ENCODE measurements around the gene NUDT1. TPM values are rescaled to one million over a fixed set of nuclear protein-coding genes. Genes with fewer than 3 reads are reported as not detected.
"Not testable (repeated sequence)": the region's sequence is repeated elsewhere in the genome, so short reads cannot be mapped to it uniquely, and the experiment has no call there.

Gene NUDT1
- total RNA-seq, 1 donor from 2014 or later: 12.8 TPM

DNA sequence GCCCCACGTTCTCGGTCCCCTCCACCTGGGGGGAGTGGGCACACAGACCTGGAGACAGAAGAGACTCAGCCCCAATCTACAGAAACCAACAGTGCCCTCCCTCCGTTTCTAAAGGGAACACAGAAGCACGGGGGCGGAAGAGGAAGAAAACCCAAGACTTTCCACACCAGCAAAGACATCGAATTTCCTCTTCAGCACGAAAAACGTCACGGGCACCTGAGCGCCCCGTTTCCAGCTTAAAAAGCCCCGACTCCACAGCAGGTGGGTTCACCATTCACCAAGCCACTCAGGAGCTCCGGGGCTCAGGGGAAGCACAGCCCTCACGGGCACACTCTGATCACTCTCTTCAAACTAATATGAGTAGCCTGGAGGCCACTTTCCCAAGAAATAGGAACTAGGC is 19.6 kb downstream of the NUDT1 start:
- no peaks in the 10 kb centered on the region for H3K27me3 Mint-ChIP-seq (ENCODE audit: unreplicated experiment)
- no peak for DNase-seq (ENCODE audit: extremely low spot score, unreplicated experiment)
- H3K9me3 Mint-ChIP-seq (ENCODE audit: unreplicated experiment): no peaks in the 10 kb centered on the region
- H3K4me1 Mint-ChIP-seq (ENCODE audit: unreplicated experiment): peaks cover under 1% of the 10 kb centered on the region
- no peak overlapping the region for H3K27ac Mint-ChIP-seq (ENCODE audit: unreplicated experiment)
- H3K4me3 Mint-ChIP-seq (ENCODE audit: unreplicated experiment): no peak overlapping the region
- TF ChIP-seq, protein P1, sequence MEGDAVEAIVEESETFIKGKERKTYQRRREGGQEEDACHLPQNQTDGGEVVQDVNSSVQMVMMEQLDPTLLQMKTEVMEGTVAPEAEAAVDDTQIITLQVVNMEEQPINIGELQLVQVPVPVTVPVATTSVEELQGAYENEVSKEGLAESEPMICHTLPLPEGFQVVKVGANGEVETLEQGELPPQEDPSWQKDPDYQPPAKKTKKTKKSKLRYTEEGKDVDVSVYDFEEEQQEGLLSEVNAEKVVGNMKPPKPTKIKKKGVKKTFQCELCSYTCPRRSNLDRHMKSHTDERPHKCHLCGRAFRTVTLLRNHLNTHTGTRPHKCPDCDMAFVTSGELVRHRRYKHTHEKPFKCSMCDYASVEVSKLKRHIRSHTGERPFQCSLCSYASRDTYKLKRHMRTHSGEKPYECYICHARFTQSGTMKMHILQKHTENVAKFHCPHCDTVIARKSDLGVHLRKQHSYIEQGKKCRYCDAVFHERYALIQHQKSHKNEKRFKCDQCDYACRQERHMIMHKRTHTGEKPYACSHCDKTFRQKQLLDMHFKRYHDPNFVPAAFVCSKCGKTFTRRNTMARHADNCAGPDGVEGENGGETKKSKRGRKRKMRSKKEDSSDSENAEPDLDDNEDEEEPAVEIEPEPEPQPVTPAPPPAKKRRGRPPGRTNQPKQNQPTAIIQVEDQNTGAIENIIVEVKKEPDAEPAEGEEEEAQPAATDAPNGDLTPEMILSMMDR (IDR thresholded peaks at IDR 0.05): no peak
- H3K36me3 Mint-ChIP-seq (ENCODE audit: unreplicated experiment): peaks cover 19% of the 10 kb centered on the region

DNA sequence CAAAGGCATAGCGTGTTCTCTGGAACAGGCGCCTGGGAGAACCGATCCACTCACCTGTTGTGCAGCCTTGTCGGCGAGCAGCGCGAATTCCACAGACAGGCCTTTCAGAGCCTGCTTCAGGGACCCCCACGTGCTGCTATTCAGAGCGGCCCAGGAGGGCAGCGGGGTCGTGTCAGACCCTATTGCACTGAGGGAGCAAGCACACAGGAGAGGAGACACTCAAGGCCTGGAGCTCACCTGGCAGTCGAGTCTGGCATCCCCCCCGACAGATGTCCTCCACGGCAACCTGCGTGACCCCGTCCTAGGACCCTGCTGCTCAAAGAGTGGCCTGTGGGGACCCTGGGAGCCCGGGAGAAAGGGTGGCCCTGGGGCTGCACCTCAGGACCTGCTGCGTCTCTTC is 21.1 kb downstream of the NUDT1 start:
- TF ChIP-seq, protein P1 (IDR thresholded peaks at IDR 0.05): no peak
- DNase-seq (ENCODE audit: extremely low spot score, unreplicated experiment): no peak
- H3K9me3 Mint-ChIP-seq (ENCODE audit: unreplicated experiment): no peaks in the 10 kb centered on the region
- H3K4me3 Mint-ChIP-seq (ENCODE audit: unreplicated experiment): no peak overlapping the region
- peaks cover 19% of the 10 kb centered on the region for H3K36me3 Mint-ChIP-seq (ENCODE audit: unreplicated experiment)
- no peaks in the 10 kb centered on the region for H3K27me3 Mint-ChIP-seq (ENCODE audit: unreplicated experiment)
- H3K27ac Mint-ChIP-seq (ENCODE audit: unreplicated experiment): no peak overlapping the region
- H3K4me1 Mint-ChIP-seq (ENCODE audit: unreplicated experiment): peaks cover 5% of the 10 kb centered on the region

DNA sequence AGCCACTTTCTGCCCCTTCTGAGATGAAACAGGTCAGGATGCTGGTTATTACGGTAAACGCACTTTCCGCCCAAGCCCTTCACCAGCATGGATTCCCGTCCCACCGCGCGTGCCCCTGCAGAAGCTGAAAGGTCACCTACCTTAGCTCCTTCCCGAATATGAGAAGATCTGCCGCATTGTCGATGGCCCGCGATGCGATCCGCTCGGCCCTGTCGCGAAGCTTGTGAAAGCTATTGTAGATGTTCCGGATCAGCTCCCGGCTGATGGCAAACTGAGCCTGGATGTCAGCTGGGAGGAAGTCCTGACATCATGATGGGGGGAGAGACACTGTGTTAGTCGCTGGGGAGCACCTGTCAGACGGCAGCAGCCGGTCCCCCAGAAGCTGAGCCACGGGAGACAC is 22.1 kb downstream of the NUDT1 start:
- Mint-ChIP-seq H3K4me3 (ENCODE audit: unreplicated experiment) (no peak overlapping the region), H3K9me3 (ENCODE audit: unreplicated experiment) (no peaks in the 10 kb centered on the region), H3K27ac (ENCODE audit: unreplicated experiment) (no peak overlapping the region), H3K4me1 (ENCODE audit: unreplicated experiment) (peaks cover 6% of the 10 kb centered on the region), H3K27me3 (ENCODE audit: unreplicated experiment) (no peaks in the 10 kb centered on the region), H3K36me3 (ENCODE audit: unreplicated experiment) (peaks cover 19% of the 10 kb centered on the region)
- DNase-seq (ENCODE audit: extremely low spot score, unreplicated experiment): no peak
- TF ChIP-seq, protein P1 (IDR thresholded peaks at IDR 0.05): no peak

DNA sequence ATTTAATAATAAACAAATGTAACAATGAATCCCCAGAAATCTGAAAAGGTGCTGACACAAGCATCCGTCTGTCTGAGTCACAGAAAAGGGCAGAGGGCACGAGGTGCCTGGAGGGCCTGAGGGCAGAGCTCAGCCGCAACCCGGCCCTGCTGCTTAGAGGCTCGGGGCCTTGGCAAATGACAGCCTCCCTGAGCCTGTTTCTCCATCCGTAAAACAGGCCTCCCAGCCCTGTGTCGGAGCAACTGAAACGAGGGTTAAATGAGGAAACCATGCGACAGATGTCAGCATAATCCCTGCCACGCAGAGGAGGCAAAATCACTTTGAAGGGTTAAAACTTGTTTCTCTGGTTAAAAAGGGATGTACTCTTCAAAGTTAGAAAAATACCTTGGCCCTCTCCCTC is 24.9 kb downstream of the NUDT1 start:
- no peaks in the 10 kb centered on the region for H3K27me3 Mint-ChIP-seq (ENCODE audit: unreplicated experiment)
- H3K36me3 Mint-ChIP-seq (ENCODE audit: unreplicated experiment): peaks cover 16% of the 10 kb centered on the region
- H3K9me3 Mint-ChIP-seq (ENCODE audit: unreplicated experiment): no peaks in the 10 kb centered on the region
- TF ChIP-seq, protein P1 (IDR thresholded peaks at IDR 0.05): no peak
- H3K4me1 Mint-ChIP-seq (ENCODE audit: unreplicated experiment): peaks cover 21% of the 10 kb centered on the region
- no peak for DNase-seq (ENCODE audit: extremely low spot score, unreplicated experiment)
- peak overlapping the region; percentile 50 for H3K27ac Mint-ChIP-seq (ENCODE audit: unreplicated experiment)
- H3K4me3 Mint-ChIP-seq (ENCODE audit: unreplicated experiment): no peak overlapping the region

DNA sequence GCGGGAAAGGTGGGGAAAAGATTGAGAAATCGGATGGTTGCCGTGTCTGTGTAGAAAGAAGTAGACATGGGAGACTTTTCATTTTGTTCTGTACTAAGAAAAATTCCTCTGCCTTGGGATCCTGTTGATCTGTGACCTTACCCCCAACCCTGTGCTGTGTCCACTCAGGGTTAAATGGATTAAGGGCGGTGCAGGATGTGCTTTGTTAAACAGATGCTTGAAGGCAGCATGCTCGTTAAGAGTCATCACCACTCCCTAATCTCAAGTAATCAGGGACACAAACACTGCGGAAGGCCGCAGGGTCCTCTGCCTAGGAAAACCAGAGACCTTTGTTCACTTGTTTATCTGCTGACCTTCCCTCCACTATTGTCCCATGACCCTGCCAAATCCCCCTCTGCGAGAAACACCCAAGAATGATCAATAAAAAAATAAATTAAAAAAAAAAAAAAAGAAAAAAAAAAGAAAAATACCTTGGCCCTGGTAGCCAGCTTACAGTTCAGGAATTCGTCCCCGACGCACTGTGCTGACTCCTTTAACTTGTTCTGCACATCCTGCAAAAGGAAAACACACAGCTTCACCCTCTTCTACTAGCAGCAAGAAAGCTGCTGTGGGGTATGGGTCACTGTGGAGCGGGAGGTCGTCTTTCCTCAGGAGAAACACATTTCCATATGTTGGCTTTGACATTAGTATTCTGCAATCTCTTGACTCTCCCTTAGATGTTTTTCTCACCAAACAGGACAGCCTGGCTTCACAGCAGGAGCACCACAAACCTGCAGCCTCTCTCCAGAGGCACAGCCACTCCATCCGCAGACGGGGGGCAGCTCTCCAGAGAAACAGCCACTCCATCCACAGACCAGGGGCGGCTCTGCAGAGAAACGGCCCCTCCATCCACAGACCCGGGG is 27.3 kb downstream of the NUDT1 start:
- Mint-ChIP-seq H3K36me3 (ENCODE audit: unreplicated experiment) (peaks cover 12% of the 10 kb centered on the region), H3K27ac (ENCODE audit: unreplicated experiment) (peak overlapping the region; percentile 59), H3K4me1 (ENCODE audit: unreplicated experiment) (peaks cover 21% of the 10 kb centered on the region)
- DNase-seq (ENCODE audit: extremely low spot score, unreplicated experiment); H3K4me3 Mint-ChIP-seq (ENCODE audit: unreplicated experiment); H3K27me3 Mint-ChIP-seq (ENCODE audit: unreplicated experiment); H3K9me3 Mint-ChIP-seq (ENCODE audit: unreplicated experiment): not testable (repeated sequence)

Data from osteocyte (in vitro differentiated cells).